ENCODE data around the gene GJB3.

GJB3 gene

DNA sequence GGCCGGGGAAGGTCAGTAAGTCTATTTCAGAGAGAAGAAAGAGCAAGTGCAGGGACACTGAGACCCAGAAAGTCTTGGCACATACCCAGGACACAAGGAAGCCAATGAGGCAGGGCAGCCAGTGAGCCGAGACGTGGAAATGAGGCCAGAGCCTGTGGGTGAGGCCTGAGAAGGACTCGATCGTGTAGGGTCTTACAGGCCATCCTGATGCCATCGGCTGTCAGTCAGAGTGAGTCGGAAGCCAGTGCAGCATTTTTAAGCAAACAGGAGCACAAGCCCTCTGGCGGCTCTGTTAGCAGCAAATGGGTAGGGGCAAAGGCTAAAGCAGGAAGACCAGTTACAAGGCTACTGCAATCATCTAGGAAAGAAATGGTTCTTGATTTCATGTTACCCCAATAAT is 6.1 kb upstream of the GJB3 start:
- WGBS (ENCODE audit: insufficient coverage, insufficient read length), result no CpG with 5 or more reads among the region's 8 CpGs
- H3K27me3 ChIP-seq (ENCODE audit: control insufficient read depth, insufficient read depth, low read length), result no peaks in the 10 kb centered on the region
- no peaks in the 10 kb centered on the region for H3K36me3 ChIP-seq (ENCODE audit: control insufficient read depth, insufficient read depth, low read length)
- no peak overlapping the region for H3K27ac ChIP-seq (ENCODE audit: low read length)
- no peaks in the 10 kb centered on the region for H3K9me3 ChIP-seq (ENCODE audit: control insufficient read depth, insufficient read depth, low read length)
- DNase-seq (ENCODE audit: low read depth, low spot score), result no peak
- no peaks in the 10 kb centered on the region for H3K4me1 ChIP-seq (ENCODE audit: control insufficient read depth, insufficient read depth, low read length)
- H3K4me3 ChIP-seq (ENCODE audit: low read length), result no peak overlapping the region

DNA sequence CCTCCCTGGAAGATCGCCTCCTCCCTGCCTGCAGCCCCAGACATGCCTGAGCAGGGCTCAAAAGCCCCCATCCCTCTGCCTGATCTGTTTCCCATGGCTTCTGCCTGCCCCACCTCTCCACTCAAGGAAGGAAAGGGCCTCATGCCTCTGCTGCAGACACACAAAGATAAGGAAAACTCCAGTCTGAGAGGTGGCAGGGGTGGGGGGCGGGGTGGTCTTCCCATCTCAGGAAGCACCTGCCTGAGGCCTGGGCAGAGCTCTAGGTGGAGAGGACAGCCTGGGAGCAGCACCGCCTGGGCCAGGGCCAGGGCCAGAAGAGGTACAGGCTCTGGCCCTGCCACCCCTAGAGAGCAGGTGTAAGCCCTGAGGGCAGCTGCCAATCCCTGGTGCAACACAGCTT is 4.1 kb upstream of the GJB3 start:
- DNase-seq (ENCODE audit: low read depth, low spot score), result no peak
- Histone ChIP-seq H3K4me3 (ENCODE audit: low read length) (no peak overlapping the region), H3K4me1 (ENCODE audit: control insufficient read depth, insufficient read depth, low read length) (no peaks in the 10 kb centered on the region), H3K27ac (ENCODE audit: low read length) (no peak overlapping the region), H3K27me3 (ENCODE audit: control insufficient read depth, insufficient read depth, low read length) (no peaks in the 10 kb centered on the region; the same call in 1 of the 2 replicates), H3K36me3 (ENCODE audit: control insufficient read depth, insufficient read depth, low read length) (no peaks in the 10 kb centered on the region), H3K9me3 (ENCODE audit: control insufficient read depth, insufficient read depth, low read length) (no peaks in the 10 kb centered on the region)
- WGBS (ENCODE audit: insufficient coverage, insufficient read length), result no CpG with 5 or more reads among the region's 3 CpGs

DNA sequence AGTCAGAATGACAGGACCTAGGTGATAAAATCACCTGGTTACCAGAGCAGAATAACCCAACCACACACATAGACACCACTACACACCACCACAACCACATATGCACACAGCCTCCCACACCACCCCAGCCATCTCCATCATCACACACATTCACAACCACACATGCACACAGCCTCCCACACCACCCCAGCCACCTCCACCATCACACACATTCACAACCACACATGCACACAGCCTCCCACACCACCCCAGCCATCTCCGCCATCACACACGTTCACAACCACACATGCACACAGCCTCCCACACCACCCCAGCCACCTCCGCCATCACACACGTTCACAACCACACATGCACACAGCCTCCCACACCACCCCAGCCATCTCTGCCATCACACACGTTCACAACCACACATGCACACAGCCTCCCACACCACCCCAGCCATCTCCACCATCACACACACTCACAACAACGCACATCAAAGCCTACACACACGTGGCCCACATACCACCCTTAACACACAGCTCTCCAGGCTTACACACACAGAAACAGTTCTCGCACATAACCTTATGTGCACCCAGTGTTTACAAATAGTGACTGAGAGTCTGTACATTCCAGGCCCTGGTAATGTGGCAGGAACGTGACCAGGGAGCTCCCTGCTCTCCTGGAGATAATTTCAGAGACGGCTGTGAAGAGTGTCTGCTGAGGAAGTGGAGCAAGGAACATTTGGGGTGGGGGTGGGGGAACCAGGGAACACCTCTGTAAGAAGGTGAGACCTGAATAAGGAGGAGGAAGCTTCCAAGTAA is 3.3 kb upstream of the GJB3 start:
- 100% methylated on average over 2 of the region's 10 CpGs for WGBS (ENCODE audit: insufficient coverage, insufficient read length)
- Histone ChIP-seq H3K27me3 (ENCODE audit: control insufficient read depth, insufficient read depth, low read length) (no peaks in the 10 kb centered on the region; the same call in 1 of the 2 replicates), H3K27ac (ENCODE audit: low read length) (no peak overlapping the region), H3K9me3 (ENCODE audit: control insufficient read depth, insufficient read depth, low read length) (no peaks in the 10 kb centered on the region), H3K4me3 (ENCODE audit: low read length) (no peak overlapping the region), H3K36me3 (ENCODE audit: control insufficient read depth, insufficient read depth, low read length) (no peaks in the 10 kb centered on the region), H3K4me1 (ENCODE audit: control insufficient read depth, insufficient read depth, low read length) (no peaks in the 10 kb centered on the region)
- no peak for DNase-seq (ENCODE audit: low read depth, low spot score)

DNA sequence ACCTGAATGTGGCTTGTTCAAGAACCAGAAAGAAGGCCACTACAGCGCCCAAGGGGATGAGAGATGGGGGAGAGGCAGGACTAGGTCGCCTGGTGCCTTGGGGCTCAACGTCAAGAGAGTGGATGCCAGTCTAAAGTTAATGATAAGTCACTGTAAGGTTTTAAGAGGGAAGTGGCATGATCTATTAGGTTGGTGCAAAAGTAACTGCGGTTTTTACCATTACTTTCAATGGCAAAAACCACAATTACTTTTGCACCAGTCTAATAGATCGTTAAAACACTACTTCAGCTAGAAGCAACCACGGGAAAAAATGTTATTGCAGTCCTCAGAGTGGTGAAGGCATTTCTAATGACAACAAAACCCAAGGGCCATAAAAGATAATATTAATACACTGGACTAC is 2.6 kb upstream of the GJB3 start:
- Histone ChIP-seq H3K27ac (ENCODE audit: low read length) (no peak overlapping the region), H3K9me3 (ENCODE audit: control insufficient read depth, insufficient read depth, low read length) (no peaks in the 10 kb centered on the region), H3K36me3 (ENCODE audit: control insufficient read depth, insufficient read depth, low read length) (no peaks in the 10 kb centered on the region), H3K4me3 (ENCODE audit: low read length) (no peak overlapping the region), H3K4me1 (ENCODE audit: control insufficient read depth, insufficient read depth, low read length) (no peaks in the 10 kb centered on the region), H3K27me3 (ENCODE audit: control insufficient read depth, insufficient read depth, low read length) (no peaks in the 10 kb centered on the region; the same call in 1 of the 2 replicates)
- WGBS (ENCODE audit: insufficient coverage, insufficient read length), result no CpG with 5 or more reads among the region's 6 CpGs
- DNase-seq (ENCODE audit: low read depth, low spot score), result no peak

DNA sequence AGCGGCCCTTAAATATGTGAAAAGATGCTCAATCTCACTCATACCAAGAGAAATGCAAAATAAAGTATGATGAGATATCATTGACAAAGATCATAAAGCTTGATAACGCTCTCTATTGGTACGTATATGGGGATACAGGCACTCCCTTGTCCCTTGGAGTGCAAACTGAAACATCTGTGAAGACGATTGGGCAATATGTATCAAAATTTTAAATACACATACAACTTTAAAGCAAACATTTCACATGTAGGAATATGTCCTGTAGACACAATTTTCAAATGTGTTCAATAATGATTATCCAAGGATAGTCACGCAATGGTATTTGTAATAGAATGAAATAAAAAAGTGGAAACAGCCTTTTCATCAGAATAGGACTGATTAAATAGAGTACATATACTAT is 2.0 kb upstream of the GJB3 start:
- no peaks in the 10 kb centered on the region; the same call in 1 of the 2 replicates for H3K27me3 ChIP-seq (ENCODE audit: control insufficient read depth, insufficient read depth, low read length)
- H3K27ac ChIP-seq (ENCODE audit: low read length), result no peak overlapping the region
- H3K4me1 ChIP-seq (ENCODE audit: control insufficient read depth, insufficient read depth, low read length), result no peaks in the 10 kb centered on the region
- no CpG with 5 or more reads among the region's 5 CpGs for WGBS (ENCODE audit: insufficient coverage, insufficient read length)
- no peak overlapping the region for H3K4me3 ChIP-seq (ENCODE audit: low read length)
- no peaks in the 10 kb centered on the region for H3K36me3 ChIP-seq (ENCODE audit: control insufficient read depth, insufficient read depth, low read length)
- H3K9me3 ChIP-seq (ENCODE audit: control insufficient read depth, insufficient read depth, low read length), result no peaks in the 10 kb centered on the region
- DNase-seq (ENCODE audit: low read depth, low spot score), result no peak

DNA sequence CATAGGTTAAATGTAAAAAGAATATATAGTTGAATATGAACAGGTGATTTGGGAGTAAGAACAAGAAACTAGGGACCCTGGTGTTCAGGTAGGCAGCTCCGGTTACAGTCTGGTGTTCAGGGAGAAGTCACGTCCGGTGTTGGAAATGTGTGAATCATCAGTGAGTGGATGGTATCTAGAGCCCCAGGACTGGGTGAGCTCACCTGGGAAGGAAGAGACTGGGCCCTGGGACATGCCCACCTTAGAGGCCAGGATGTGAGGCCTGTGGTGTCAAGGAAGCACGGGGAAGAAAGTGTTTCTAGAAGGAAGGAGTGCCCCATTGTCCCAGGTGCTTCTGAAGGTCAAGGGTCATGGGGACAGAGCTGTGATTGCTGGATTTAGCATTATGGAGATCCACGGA is 1.5 kb upstream of the GJB3 start:
- H3K4me3 ChIP-seq (ENCODE audit: low read length), result no peak overlapping the region

DNA sequence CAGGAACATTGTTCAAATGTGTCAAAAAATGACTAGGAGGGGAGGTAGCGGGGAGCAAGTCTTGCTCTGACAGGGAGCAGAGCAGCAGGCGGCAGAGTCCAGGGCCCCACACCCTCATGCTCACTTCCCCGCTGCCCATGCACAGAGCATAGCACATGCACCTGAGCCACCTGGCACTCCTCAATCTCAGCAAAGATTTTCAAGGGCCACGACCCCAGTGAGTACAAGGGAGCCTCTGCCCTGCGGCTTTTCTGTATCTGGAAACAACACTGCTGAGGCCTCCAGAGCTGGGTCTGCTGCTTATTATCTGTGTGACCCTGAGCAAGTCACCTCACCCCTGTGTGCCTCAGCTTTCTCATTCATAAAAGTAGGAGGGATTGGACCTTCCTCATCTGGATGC is 1.1 kb upstream of the GJB3 start:
- H3K9me3 ChIP-seq (ENCODE audit: control insufficient read depth, insufficient read depth, low read length), result no peaks in the 10 kb centered on the region
- no peaks in the 10 kb centered on the region for H3K4me1 ChIP-seq (ENCODE audit: control insufficient read depth, insufficient read depth, low read length)
- no peak overlapping the region for H3K27ac ChIP-seq (ENCODE audit: low read length)
- DNase-seq (ENCODE audit: low read depth, low spot score), result no peak
- no peak overlapping the region for H3K4me3 ChIP-seq (ENCODE audit: low read length)
- H3K27me3 ChIP-seq (ENCODE audit: control insufficient read depth, insufficient read depth, low read length), result no peaks in the 10 kb centered on the region; the same call in 1 of the 2 replicates
- no CpG with 5 or more reads among the region's 5 CpGs for WGBS (ENCODE audit: insufficient coverage, insufficient read length)
- no peaks in the 10 kb centered on the region for H3K36me3 ChIP-seq (ENCODE audit: control insufficient read depth, insufficient read depth, low read length)

More for the DNA sequence above, 1.5 kb upstream of the GJB3 start:
- Histone ChIP-seq H3K4me1 (ENCODE audit: control insufficient read depth, insufficient read depth, low read length) (no peaks in the 10 kb centered on the region), H3K36me3 (ENCODE audit: control insufficient read depth, insufficient read depth, low read length) (no peaks in the 10 kb centered on the region), H3K27me3 (ENCODE audit: control insufficient read depth, insufficient read depth, low read length) (no peaks in the 10 kb centered on the region; the same call in 1 of the 2 replicates), H3K9me3 (ENCODE audit: control insufficient read depth, insufficient read depth, low read length) (no peaks in the 10 kb centered on the region), H3K27ac (ENCODE audit: low read length) (no peak overlapping the region)
- no CpG with 5 or more reads among the region's 5 CpGs for WGBS (ENCODE audit: insufficient coverage, insufficient read length)
- no peak for DNase-seq (ENCODE audit: low read depth, low spot score)

DNA sequence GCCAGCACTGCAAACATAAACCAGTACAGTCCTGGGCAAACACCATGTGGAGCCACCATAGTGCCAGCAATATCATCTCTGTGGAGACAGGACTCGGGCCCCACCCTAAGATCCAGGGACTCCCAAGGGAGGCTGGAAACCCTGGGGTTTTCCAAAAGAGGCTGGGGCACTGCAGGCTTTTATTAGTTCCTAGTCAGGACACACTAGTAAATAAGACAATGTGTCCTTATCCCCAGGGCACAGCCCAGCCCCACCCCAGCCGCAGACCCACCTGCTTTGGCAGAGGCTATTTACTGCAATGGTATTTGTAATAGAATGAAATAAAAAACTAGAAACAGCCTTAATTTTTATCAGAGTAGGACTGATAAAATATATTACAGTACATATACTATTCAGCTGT is 486 bp upstream of the GJB3 start:
- no CpG with 5 or more reads among the region's 2 CpGs for WGBS (ENCODE audit: insufficient coverage, insufficient read length)
- Histone ChIP-seq H3K4me3 (ENCODE audit: low read length) (no peak overlapping the region), H3K27ac (ENCODE audit: low read length) (no peak overlapping the region)

DNA sequence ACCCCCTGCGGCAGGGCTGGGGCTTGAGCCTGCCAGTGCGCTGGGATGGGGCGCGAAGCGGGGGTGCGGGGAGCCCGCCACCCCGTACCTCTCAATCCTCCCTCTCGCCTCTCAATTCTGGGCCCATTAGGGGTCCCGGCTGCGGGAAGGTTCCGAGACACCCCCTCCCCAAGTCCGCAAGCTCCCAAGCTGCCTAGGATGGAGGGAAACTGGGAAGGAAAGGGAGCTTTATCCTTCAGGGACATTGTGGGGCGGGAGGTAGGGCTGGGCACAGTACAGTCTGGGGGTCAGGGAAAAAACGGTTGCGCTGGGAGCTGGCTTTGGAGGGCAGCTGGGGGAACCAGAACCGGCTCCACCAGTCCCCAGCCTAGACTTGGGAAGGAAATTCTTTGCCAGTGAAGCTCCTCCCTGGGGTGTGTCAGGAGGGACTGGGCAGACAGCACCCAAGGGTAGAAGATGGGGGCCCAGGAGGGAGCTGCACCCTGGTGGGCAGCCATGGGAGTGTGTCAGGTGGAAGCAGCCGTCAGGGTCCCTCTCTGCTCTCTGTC is 904 bp downstream of the GJB3 start:
- Histone ChIP-seq H3K36me3 (ENCODE audit: control insufficient read depth, insufficient read depth, low read length) (no peaks in the 10 kb centered on the region), H3K4me1 (ENCODE audit: control insufficient read depth, insufficient read depth, low read length) (no peaks in the 10 kb centered on the region), H3K9me3 (ENCODE audit: control insufficient read depth, insufficient read depth, low read length) (no peaks in the 10 kb centered on the region), H3K27me3 (ENCODE audit: control insufficient read depth, insufficient read depth, low read length) (no peaks in the 10 kb centered on the region; the same call in 1 of the 2 replicates), H3K27ac (ENCODE audit: low read length) (no peak overlapping the region), H3K4me3 (ENCODE audit: low read length) (peak overlapping the region; percentile 57; the same call in 1 of the 2 replicates)
- no CpG with 5 or more reads among the region's 18 CpGs for WGBS (ENCODE audit: insufficient coverage, insufficient read length)
- DNase-seq (ENCODE audit: low read depth, low spot score), result no peak

More for the DNA sequence above, 486 bp upstream of the GJB3 start:
- H3K9me3 ChIP-seq (ENCODE audit: control insufficient read depth, insufficient read depth, low read length), result no peaks in the 10 kb centered on the region
- DNase-seq (ENCODE audit: low read depth, low spot score), result no peak
- H3K27me3 ChIP-seq (ENCODE audit: control insufficient read depth, insufficient read depth, low read length), result no peaks in the 10 kb centered on the region; the same call in 1 of the 2 replicates
- H3K4me1 ChIP-seq (ENCODE audit: control insufficient read depth, insufficient read depth, low read length), result no peaks in the 10 kb centered on the region
- no peaks in the 10 kb centered on the region for H3K36me3 ChIP-seq (ENCODE audit: control insufficient read depth, insufficient read depth, low read length)

DNA sequence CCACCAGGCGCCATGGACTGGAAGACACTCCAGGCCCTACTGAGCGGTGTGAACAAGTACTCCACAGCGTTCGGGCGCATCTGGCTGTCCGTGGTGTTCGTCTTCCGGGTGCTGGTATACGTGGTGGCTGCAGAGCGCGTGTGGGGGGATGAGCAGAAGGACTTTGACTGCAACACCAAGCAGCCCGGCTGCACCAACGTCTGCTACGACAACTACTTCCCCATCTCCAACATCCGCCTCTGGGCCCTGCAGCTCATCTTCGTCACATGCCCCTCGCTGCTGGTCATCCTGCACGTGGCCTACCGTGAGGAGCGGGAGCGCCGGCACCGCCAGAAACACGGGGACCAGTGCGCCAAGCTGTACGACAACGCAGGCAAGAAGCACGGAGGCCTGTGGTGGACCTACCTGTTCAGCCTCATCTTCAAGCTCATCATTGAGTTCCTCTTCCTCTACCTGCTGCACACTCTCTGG is 3.8 kb downstream of the GJB3 start:
- Histone ChIP-seq H3K36me3 (ENCODE audit: control insufficient read depth, insufficient read depth, low read length) (no peaks in the 10 kb centered on the region), H3K27ac (ENCODE audit: low read length) (no peak overlapping the region), H3K4me1 (ENCODE audit: control insufficient read depth, insufficient read depth, low read length) (no peaks in the 10 kb centered on the region), H3K27me3 (ENCODE audit: control insufficient read depth, insufficient read depth, low read length) (no peaks in the 10 kb centered on the region; the same call in 1 of the 2 replicates), H3K9me3 (ENCODE audit: control insufficient read depth, insufficient read depth, low read length) (no peaks in the 10 kb centered on the region), H3K4me3 (ENCODE audit: low read length) (no peak overlapping the region)
- WGBS (ENCODE audit: insufficient coverage, insufficient read length), result no CpG with 5 or more reads among the region's 28 CpGs
- no peak for DNase-seq (ENCODE audit: low read depth, low spot score)

Measured in iPS DF 6.9 (cell line).